Measurements from ENCODE around the gene NDUFS3. TPM values are rescaled to one million over a fixed set of nuclear protein-coding genes. Genes with fewer than 3 reads are reported as not detected.

Gene NDUFS3
- total and polyA plus RNA-seq, 2 of the 13 experiments (the other 11 are each of a cell fraction or from before 2014, with no cell fraction given) = 151 to 184 TPM

- TF ChIP-seq USF2 (IDR thresholded peaks at IDR 0.05; ENCODE audit: low read depth, low read length) (no peak), USF2 (CRISPR knock-in tag; IDR thresholded peaks at IDR 0.05; ENCODE audit: borderline replicate concordance) (no peak), ZNF558 (CRISPR knock-in tag; IDR thresholded peaks at IDR 0.05; ENCODE audit: borderline replicate concordance) (peak; percentile 51; the same call in 1 of the 2 replicates), ZNF331 (CRISPR knock-in tag; IDR thresholded peaks at IDR 0.05) (peak; percentile 66; the same call in 1 of the 2 replicates), ZNF24 (IDR thresholded peaks at IDR 0.05) (no peak), ZBTB38 (CRISPR knock-in tag; IDR thresholded peaks at IDR 0.05) (no peak; the same call in 1 of the 2 replicates), ZNF724P (CRISPR knock-in tag; IDR thresholded peaks at IDR 0.05; ENCODE audit: borderline replicate concordance) (peak; percentile 19; the same call in 1 of the 2 replicates), IRF1 (CRISPR knock-in tag; IDR thresholded peaks at IDR 0.05; ENCODE audit: low read depth) (0 out of 2 replicates have a peak, but pooled peaks have one; percentile 60), SRSF1 (optimal IDR thresholded peaks at IDR 0.05; ENCODE audit: low read depth, low read length) (peak; percentile 57), ETS1 (CRISPR knock-in tag; IDR thresholded peaks at IDR 0.05) (no peak), ZNF224 (CRISPR knock-in tag; IDR thresholded peaks at IDR 0.05) (no peak), TARDBP (CRISPR knock-in tag; IDR thresholded peaks at IDR 0.05) (no peak; the same call in 1 of the 2 replicates), PLRG1 (conservative IDR thresholded peaks at IDR 0.05) (no peak), FIP1L1 (IDR thresholded peaks at IDR 0.05; ENCODE audit: borderline replicate concordance, insufficient read depth, low read depth, low read length) (no peak), KAT2B (IDR thresholded peaks at IDR 0.05; ENCODE audit: borderline replicate concordance, low read depth, low read length) (no peak), SOX6 (IDR thresholded peaks at IDR 0.05) (no peak), SOX6 (CRISPR knock-in tag; IDR thresholded peaks at IDR 0.05) (no peak), HDAC1 (CRISPR knock-in tag; IDR thresholded peaks at IDR 0.05) (peak; percentile 69), ZIK1 (CRISPR knock-in tag; IDR thresholded peaks at IDR 0.05; ENCODE audit: borderline replicate concordance, low read depth) (0 out of 2 replicates have a peak, but pooled peaks have one; percentile 30), IRF9 (CRISPR knock-in tag; IDR thresholded peaks at IDR 0.05; ENCODE audit: borderline replicate concordance) (no peak), CHD4 (IDR thresholded peaks at IDR 0.05; ENCODE audit: borderline replicate concordance, low read length) (no peak), BCL3 (CRISPR knock-in tag; IDR thresholded peaks at IDR 0.05) (0 out of 2 replicates have a peak, but pooled peaks have one; percentile 7), KDM6A (CRISPR knock-in tag; IDR thresholded peaks at IDR 0.05; ENCODE audit: low read depth) (no peak), ZNF644 (CRISPR knock-in tag; IDR thresholded peaks at IDR 0.05; ENCODE audit: low read depth) (peak; percentile 96)
Observed at GRCh38 chr11:47552566-47553405, 26.1 kb upstream of the NDUFS3 start, which contains the start of gene CELF1 (continued).

Data from HepG2 (cell line).